ENCODE measurements around the gene EME1.
"Not testable (repeated sequence)": the region's sequence is repeated elsewhere in the genome, so short reads cannot be mapped to it uniquely, and the experiment has no call there.

The EME1 gene

GRCh38 chr17:50426472-50426782 lies 53.4 kb downstream of the EME1 start:
- no peak for DNase-seq (ENCODE audit: low read depth)

GRCh38 chr17:50426814-50427787 lies 54.1 kb downstream of the EME1 start:
- no peak for DNase-seq (ENCODE audit: low read depth)

GRCh38 chr17:50428126-50428525 lies 55.1 kb downstream of the EME1 start:
- not testable (repeated sequence) for DNase-seq (ENCODE audit: low read depth)

GRCh38 chr17:50428831-50429424 lies 55.9 kb downstream of the EME1 start:
- DNase-seq (ENCODE audit: low read depth), result no peak

GRCh38 chr17:50429793-50430192 lies 56.8 kb downstream of the EME1 start:
- DNase-seq (ENCODE audit: low read depth), result no peak
